ENCODE results near the gene IRX6. TPM values are rescaled to one million over a fixed set of nuclear protein-coding genes. Genes with fewer than 3 reads are reported as not detected.

The IRX6 gene
- not detected for total RNA-seq

DNA sequence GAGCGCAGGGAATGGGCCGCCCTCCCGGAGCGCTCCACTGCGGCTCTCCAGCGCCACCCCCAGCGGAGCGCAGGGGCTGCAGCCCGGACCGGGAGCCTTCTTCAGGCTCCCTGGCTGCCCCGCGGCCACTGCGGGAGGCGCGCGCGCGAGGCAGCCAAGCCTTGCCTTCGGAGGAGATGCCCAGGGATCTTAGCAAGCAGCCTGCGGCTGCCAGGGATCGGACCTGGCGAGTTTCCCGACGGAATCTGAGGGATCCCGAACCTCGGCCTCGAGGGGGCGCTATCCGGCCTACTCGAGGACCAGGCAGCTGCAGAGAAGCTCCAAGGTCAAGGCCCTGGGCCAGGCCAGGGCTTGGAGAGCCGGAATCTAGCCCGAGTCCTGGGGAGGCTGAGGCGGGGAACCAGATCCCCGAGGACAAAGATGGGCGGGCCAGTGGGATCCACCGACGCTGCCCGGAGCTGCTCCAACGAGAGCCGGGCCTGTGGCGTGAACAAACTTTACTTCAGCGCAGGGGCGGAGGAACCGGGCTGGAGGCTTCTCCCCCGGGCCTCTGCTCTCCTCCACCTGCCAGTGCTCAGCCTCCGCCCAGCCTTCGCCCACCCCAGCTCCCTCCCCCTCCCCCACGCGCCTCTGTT, at the start of gene IRX6:
TSS of gene IRX6 (plus strand) at position 567 of the 635 bp plus-strand sequence. CDS start 889 bp downstream, outside the sequence.
- DNase-seq, result no peak
- Histone ChIP-seq H3K36me3 (no peaks in the 10 kb centered on the region), H3K27me3 (peaks cover 21% of the 10 kb centered on the region), H3K9ac (ENCODE audit: low read depth in 2 of 2, low read length in 2 of 2) (no peak within 1 kb of the TSS), H3K9me3 (no peaks in the 10 kb centered on the region), H3K4me3 (no peak within 1 kb of the TSS), H3K27ac (no peak within 1 kb of the TSS), H3K4me1 (no peaks in the 10 kb centered on the region)
- TF ChIP-seq, protein P1, sequence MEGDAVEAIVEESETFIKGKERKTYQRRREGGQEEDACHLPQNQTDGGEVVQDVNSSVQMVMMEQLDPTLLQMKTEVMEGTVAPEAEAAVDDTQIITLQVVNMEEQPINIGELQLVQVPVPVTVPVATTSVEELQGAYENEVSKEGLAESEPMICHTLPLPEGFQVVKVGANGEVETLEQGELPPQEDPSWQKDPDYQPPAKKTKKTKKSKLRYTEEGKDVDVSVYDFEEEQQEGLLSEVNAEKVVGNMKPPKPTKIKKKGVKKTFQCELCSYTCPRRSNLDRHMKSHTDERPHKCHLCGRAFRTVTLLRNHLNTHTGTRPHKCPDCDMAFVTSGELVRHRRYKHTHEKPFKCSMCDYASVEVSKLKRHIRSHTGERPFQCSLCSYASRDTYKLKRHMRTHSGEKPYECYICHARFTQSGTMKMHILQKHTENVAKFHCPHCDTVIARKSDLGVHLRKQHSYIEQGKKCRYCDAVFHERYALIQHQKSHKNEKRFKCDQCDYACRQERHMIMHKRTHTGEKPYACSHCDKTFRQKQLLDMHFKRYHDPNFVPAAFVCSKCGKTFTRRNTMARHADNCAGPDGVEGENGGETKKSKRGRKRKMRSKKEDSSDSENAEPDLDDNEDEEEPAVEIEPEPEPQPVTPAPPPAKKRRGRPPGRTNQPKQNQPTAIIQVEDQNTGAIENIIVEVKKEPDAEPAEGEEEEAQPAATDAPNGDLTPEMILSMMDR (IDR thresholded peaks at IDR 0.05), result no peak
- intact Hi-C loops (cut with DNase I), result no loop called here

GRCh38 chr16:55274391-55274790, 49.6 kb upstream of the IRX6 start:
- H3K4me3 ChIP-seq, result no peak overlapping the region
- H3K27me3 ChIP-seq, result no peaks in the 10 kb centered on the region
- H3K9ac ChIP-seq (ENCODE audit: low read depth in 2 of 2, low read length in 2 of 2), result no peak overlapping the region
- intact Hi-C loops (cut with DNase I), result no loop called here
- no peaks in the 10 kb centered on the region for H3K9me3 ChIP-seq
- TF ChIP-seq, protein P1 (IDR thresholded peaks at IDR 0.05), result no peak
- no peak overlapping the region for H3K27ac ChIP-seq
- no peaks in the 10 kb centered on the region for H3K4me1 ChIP-seq
- no peaks in the 10 kb centered on the region for H3K36me3 ChIP-seq
- no peak for DNase-seq

GRCh38 chr16:55275167-55275566, 48.8 kb upstream of the IRX6 start:
- H3K9ac ChIP-seq (ENCODE audit: low read depth in 2 of 2, low read length in 2 of 2), result no peak overlapping the region
- intact Hi-C loops (cut with DNase I), result no loop called here
- H3K27ac ChIP-seq, result no peak overlapping the region
- no peaks in the 10 kb centered on the region for H3K27me3 ChIP-seq
- H3K9me3 ChIP-seq, result no peaks in the 10 kb centered on the region
- no peaks in the 10 kb centered on the region for H3K4me1 ChIP-seq
- TF ChIP-seq, protein P1 (IDR thresholded peaks at IDR 0.05), result no peak
- no peaks in the 10 kb centered on the region for H3K36me3 ChIP-seq
- DNase-seq, result no peak
- H3K4me3 ChIP-seq, result no peak overlapping the region

- Histone ChIP-seq H3K36me3 (no peaks in the 10 kb centered on the region), H3K9me3 (no peaks in the 10 kb centered on the region), H3K4me1 (no peaks in the 10 kb centered on the region), H3K4me3 (no peak overlapping the region), H3K27ac (no peak overlapping the region), H3K9ac (ENCODE audit: low read depth in 2 of 2, low read length in 2 of 2) (no peak overlapping the region), H3K27me3 (no peaks in the 10 kb centered on the region)
- DNase-seq, result no peak
- TF ChIP-seq, protein P1 (IDR thresholded peaks at IDR 0.05), result no peak
- intact Hi-C loops (cut with DNase I), result no loop called here
Observed at GRCh38 chr16:55275869-55276268, 48.1 kb upstream of the IRX6 start.

DNA sequence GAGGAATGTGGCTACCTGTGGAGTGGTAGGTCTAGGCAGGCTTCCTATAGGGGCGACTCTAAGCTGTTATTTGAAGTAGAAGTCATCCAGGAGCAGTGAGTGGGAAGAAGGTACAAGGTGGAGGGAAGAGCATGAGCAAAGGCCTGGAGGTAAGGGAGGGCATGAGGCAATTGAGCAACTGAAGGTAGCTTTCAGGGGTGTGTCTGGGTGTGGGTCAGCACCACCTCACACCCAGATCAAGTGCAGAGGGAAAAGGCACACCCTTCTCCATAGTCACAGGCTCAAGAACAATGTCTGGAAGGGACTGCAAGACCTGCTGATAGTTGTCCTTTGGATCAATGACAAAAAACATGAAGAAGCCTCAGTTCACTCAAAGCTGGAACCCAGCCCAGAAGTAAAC, 46.5 kb upstream of the IRX6 start:
- no peak overlapping the region for H3K27ac ChIP-seq
- H3K4me3 ChIP-seq, result no peak overlapping the region
- H3K27me3 ChIP-seq, result no peaks in the 10 kb centered on the region
- H3K4me1 ChIP-seq, result no peaks in the 10 kb centered on the region
- TF ChIP-seq, protein P1 (IDR thresholded peaks at IDR 0.05), result no peak
- DNase-seq, result no peak
- no peaks in the 10 kb centered on the region for H3K36me3 ChIP-seq
- no peaks in the 10 kb centered on the region for H3K9me3 ChIP-seq
- intact Hi-C loops (cut with DNase I), result no loop called here
- no peak overlapping the region for H3K9ac ChIP-seq (ENCODE audit: low read depth in 2 of 2, low read length in 2 of 2)

All from colonic mucosa (tissue), 4 donors.